Effector CD4-positive, alpha-beta T cell (primary cell): Measurements from ENCODE around the gene PTPRE.

Experiments
- DNase-seq: peaks from one replicate; pipeline ENCODE4 v3.0.0-alpha.2; 2020

The PTPRE gene

DNA sequence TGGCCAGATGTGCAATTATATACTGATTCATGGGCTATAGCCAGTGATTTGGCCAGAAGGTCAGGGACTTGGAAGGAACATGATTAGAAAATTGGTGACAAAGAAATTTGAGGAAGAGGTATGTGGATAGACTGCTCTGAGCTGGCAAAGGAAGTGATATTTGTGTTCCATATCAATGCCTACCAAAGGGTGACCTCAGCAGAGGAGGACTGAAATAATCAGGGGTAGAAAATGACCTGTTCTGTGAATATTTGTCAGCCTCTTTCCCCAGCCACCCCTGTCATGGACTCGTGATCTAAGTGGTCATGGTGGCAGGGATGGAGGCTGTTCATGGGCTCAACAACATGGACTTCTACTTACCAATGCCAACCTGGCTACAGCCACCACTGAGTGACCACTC is 47.0 kb downstream of the PTPRE start:
- no peak for DNase-seq

DNA sequence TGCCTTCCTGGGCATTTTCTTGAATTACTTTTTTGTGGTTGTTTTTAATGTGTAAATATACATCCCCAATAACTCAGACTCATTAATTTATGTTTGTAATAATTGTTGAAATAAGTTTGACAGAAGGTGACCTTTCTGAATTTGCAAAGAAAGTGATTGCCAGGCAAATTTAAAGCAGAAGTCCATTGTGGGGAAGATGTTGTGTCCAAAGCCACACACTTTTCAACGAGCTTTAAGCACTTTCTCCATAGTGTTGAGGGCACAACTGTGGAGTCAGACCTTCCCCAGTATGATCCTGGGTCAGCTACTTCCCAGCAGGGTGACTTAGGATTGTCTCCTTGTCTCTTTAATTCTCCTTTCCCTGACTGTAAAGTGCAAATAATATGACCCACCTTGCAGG is 52.5 kb downstream of the PTPRE start:
- no peak for DNase-seq

DNA sequence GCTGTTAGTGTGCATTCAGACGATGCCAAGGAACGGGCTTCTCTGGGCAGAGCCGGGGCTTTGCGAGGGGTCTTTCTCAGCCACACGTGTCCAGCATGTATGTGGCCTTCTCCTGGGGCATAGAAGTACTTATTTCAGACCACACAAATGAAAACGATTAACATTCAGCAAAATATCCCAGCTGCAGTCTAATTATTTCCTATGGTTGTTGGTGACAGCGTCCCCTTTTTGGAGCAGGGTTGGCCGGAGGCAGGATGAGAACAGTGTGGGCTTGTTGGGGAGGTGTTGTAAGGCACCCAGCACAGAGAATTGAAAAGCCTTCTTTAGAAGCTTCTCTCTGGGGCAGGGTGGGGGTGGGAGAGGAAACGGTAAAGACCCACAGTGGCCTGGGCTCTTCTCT is 54.2 kb downstream of the PTPRE start:
- DNase-seq, result no peak

DNA sequence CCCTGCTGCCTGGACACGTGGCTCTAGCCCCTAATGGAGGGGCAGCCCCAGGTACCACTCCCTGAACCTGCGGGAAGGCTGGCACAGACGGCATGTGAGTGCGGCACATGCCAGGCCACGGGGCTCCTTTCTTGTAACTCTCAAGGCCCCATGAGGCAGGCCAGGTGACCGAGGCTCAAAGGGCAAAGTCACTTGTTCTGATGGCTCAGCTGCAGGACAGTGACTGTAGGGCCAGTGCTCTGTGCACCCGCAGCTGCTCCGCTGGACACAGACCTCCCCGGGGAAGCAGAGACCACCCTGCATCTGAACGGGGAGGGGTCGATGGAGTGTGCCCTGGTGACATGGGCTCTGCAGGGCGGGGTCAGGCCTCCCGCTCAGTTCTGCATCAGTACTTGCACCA is 55.3 kb downstream of the PTPRE start:
- DNase-seq, result no peak

DNA sequence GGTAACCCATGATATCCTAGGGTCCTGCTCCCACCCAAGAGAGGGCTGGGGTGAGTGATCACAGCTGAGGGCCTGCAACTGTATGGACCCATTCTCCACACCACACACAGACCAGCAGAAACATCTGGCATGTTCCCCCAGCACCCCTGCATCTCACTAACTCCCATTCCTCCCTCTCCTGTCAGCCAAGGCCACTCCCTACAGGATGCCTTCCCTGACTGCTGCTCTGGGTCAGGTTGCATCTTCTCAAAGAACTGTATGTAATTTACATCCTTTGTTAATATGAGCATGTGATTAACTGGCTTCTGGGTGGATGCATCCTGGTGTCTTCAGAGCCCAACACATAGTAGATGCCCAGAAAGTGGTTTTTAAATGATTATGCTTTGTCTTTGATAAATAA is 56.2 kb downstream of the PTPRE start:
- DNase-seq, result no peak

DNA sequence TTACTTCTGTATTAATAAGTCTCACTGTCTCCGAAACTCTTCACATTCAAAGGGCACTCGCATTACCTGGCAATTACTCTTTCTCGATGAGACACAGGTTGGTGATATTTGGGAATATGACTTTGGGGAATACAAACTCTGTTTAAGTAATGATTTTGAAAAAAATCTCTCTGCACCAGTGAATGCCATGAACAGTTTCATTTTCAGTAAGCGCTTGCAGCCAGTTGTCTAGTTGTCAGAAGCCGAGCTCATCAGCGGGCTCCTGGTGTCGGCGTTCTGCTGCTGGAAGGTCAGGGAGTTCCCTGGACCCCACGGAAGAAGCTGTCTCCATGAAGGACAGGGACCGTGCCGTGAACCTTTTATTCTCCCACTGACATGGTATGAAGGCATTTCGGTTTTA is 57.7 kb downstream of the PTPRE start:
- no peak for DNase-seq

DNA sequence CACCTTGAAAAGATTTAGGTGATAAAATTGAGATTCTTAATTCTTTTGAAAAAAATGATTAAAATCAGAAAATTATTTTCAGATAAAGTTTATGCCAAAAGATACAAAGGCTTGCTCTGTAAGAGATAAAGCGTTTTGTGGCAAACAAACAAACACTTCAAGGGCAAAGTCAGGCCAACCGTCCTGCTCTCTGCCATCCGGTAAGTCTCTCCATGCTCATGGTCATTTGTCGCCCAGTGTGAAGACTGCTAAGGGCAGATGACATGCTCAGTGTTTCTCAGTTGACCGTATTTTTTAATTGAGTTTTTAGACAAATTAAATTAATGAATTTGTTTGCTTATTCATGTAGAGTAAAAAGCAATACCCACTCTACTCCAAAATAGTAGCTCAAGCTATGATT is 60.0 kb downstream of the PTPRE start:
- no peak for DNase-seq

DNA sequence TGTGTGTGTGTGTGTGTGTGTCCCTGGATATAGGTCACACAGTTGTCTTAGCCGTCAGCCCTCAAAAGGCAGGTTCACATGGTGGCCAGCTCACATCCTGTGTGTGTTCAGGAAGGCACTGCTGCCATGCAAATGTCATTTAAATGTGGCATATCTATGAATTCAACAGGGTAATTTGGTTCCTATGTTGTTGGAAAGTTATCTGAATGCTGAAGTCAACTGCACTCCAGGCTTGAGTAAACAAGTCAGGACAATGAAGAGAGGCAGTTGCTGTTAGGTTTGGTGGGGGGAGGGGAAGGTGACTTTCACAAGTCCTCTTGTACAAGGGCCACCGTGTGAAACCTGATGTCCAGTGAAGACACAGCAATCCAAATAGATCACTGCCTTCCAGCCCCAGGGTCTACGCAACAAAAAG is 61.1 kb downstream of the PTPRE start:
- DNase-seq, result no peak

DNA sequence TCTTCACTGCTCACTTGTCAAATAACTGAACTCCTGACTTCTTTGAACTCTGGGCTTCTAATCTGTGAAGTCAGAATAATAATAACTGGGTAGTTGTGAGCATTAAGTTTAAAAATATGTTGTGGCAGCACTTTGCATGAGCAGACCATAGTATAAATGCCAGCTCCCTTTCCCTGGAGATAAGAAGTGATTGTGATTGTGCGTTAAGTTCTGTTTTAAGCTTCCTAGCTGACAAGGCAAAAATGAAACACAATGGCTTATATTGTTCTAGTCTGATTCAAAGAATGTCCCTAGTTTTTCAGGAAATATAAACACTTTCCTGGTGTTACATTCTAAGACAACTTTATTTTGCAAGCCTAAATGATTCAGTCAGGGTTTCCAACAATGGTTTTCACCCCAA is 61.8 kb downstream of the PTPRE start:
- no peak for DNase-seq

DNA sequence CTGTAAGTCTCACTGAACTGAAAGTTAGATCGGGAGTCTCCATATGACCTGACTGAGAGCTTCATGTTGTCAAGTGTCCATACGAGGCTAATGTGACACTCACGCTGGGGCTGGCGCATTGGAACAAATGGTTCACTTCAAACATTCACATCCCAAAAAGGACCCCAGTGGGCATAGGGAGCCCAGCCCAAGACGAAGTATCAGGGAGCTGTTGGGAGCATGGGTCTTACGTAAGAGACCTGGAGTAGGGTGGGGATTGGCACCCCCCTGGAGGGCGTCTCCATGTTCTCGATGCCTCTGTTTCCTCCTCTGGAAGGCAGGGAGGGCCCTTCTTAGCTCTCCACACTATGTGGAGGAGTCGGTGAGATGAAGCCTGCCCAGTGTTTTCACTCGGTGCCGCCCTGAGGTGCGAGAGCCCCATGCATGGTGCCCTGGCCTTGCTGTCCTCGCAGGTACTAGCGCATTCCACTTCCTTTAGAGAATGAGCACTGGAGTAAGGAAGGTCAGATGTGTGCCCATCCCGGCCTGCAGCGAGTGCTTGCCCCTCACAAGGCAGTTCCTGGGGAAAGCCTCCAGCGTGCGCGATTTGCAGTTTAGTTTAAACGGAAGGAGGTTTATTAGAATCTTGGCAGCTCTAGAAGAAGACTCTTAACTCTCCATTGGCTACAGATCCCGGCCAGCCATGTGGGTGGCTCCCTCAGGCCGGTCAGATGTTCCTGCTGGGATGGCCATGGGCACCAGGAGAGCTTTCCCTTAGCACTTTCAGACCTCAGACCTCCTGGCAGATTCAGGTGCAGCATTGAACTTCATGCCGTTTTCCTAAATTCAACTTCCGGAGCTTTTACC is 64.4 kb downstream of the PTPRE start:
- DNase-seq, result no peak

DNA sequence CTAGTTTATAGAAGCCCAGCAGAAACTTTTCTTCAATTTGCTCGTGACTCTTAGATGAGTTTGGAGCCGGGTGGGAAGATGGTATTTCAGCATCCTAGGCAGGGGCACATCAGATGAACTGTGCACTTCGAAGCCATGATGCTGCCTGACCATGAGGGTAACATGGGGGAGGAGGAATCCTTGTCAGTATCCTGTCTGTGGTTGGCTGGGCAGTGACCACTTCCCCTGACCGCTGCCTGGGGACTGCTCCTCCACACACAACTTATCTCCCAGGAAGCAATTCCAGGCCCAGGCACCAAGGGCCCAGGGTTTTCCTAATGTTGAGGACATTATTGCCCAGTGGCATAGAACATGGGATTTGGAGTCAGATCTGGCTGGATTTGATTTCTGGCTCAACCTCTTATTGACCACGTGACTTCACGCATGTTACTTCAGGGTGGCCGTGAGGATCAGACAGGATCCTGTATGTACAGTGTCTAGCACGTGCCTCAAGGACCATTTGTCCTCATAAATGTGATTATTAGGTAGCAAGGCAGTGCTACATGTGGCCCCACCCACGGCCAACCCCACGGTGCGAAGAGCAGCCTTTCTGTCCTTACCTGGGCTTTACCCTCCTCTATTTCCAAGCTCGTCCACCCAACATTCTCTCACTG is 65.2 kb downstream of the PTPRE start:
- no peak for DNase-seq

DNA sequence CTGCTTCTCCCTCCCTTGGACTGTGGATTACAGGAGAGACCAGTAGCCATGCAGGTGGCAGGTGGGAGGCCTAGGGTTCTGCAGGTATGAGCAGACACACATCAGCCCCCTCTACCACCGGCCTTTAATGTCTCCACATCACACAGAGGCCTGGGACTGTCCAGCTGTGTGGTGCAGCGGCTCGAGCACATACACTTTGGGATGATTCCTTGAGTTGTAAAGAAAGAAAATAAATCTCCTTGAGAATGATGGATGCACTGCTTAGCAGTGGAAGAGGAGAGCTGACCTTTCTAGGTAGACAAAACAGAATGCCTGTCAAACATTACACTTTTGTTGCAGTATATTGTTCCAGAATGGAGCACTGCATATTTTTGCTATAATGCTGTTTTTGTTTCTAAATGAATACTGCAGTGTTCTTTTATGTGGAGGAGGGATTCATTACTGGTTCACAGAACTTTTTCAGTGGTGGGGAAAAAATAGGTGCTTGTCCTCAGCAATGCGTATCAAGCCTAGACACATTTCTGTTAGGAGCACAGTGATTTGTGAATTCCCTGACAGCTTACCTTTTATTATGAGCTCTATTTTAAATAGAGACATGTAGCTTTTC is 66.0 kb downstream of the PTPRE start:
- no peak for DNase-seq

DNA sequence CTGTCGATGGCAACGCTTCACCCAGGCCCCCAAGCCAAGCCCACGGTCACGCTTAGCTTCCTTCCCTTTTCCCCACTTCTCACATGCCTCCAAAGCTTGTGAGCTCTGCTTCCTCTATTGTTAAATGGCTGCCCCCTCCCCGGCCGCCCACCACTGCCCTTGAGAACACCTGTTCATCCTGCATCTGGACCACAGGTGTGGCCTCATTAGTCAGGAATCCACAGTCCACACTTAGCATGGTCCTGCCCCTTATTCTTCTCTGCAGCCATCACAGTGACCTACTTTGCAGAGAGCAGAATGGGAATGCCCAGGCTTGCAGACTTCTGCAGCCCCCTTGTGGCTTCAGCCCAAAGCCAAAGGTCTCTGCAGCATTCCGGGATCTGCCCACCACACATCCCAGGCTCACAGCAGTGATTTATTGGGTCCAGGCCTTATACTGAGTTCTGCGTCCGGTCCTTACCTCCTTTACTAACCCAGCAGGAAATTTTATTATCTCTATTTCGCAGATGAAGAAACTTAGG is 66.9 kb downstream of the PTPRE start:
- no peak for DNase-seq

DNA sequence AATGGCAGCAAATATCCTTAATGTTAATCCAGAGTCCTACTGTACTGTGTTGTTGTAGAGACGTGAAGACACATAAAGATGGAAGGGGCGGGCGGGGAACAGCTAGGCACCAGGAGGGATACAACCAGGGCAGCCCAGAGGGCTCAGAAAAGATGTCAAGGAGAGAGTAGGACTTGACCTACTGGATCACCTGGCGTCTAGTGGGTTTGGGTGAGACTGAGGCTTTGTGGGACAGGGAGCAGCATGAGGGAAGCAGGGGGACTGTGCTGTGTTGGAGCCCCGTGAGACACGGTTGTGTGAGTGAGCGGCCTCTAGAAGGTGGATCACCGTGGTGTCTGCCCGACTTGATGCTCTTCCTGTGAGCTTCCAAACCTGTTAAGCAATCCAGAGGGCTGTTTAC is 68.0 kb downstream of the PTPRE start:
- DNase-seq, result no peak

DNA sequence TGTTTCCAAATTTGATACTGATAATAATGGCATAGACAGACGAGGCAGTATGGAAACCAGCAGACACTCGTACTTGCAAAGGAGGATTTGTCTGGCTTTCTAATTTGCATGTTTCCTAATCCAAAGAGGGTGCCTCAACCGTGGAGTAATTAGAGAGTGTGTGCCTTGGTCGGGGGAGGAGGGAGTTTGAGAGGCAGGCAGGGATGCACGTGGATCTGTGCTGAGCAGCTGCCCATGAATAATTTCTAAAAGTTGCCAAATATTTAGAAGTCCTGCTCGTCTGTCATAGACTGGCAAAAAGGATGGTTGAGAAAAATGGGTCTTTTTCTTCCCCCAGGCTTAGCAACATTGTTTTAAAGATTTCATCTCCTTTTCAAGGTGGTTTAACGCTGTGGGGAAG is 69.4 kb downstream of the PTPRE start:
- no peak for DNase-seq

DNA sequence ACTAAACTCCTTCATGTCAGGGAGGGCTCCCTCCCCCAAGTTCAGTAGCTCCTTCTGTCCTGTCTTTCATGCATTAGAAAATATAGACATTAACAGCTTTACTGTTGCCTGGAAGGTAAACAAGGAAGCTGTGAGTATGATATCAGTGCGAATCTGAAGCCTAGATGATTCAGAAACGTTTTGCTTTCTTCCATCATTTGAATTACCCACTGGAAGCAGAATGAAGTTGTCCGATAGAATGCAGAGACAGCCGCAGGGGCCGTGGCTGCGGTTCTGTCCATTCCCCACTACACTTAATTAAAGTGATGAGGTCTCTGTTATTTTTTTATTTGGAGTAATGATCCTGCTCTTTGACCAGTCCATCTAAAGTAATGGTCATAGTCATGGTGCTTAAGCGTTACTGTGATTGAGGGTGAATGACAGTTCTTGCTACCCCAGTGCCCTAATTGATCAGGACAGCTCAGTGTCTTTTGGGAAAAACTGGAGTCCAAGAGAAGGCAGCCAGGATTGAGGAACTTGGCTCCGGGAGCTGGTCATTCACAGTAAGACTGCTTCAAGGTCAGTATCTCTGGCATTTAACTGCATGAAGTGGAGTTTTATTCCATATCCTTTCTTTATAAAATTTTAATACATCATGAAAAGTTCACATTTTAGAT is 69.9 kb downstream of the PTPRE start:
- DNase-seq, result no peak

DNA sequence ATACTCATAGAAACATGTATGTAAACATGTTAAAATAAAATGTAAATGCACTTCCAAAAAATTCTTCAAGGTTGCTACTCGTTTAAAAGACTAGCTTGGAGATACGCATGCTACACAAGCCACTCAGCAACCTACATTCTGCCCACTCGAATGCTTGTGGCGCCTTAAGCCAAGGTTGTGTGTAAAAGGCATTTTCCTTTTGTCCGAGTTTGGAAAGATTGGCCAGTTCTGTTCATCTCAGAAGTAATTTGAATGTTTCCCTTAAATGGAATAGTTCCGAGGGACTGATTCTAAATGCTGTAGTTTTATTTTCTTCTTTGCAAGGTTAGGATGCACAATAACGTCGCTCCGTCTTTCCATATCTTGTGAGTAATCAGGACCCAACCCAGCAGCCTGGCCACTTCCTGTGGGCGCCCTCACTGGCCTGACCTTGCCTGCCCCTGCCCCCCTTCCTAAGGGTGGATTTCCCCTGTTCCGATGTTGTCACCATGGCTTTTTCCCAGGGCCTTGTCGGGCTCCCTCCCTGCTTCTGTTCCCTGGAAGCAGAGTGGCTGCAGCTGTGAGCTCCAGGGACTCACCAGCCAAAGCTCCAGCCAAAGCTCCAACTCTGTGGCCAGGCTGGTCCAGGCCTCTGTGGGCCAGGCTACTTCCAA is 70.6 kb downstream of the PTPRE start:
- no peak for DNase-seq

DNA sequence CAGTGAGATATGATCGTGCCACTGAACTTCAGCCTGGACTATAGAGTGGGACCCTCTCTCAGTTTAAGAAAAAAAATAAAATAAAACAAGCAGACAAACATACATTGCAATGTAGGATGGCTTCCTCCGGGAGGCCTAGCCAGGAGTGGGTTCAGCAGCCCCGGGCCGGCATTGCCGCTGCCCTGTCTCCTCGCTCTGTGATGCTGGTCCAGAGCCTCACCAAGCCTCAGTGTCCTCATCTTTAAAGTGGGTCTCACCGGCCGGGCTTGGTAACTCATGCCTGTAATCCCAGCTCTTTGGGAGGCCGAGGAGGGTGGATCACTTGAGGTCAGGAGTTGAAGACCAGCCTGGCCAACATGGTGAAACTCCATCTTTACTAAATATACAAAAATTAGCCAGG is 71.6 kb downstream of the PTPRE start:
- DNase-seq, result no peak

DNA sequence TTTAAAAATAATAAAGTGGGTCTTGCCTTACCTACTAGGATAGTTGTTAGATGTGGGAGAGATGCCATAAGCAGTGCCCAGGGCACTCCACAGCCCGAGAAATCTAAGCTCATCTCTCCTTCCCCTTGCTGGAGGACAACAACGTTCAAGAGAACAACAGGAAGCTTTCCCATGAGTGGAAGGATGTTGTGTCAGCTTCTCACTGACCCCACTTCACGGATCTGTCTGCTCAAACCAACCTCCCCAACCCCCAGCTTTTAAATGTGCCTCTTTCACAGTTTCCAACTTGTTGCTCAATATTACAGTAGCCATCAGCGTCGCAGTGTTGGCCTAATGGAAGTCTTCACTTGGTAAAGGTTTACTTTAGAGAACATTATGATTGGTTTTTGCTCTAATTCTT is 72.1 kb downstream of the PTPRE start:
- DNase-seq, result no peak

DNA sequence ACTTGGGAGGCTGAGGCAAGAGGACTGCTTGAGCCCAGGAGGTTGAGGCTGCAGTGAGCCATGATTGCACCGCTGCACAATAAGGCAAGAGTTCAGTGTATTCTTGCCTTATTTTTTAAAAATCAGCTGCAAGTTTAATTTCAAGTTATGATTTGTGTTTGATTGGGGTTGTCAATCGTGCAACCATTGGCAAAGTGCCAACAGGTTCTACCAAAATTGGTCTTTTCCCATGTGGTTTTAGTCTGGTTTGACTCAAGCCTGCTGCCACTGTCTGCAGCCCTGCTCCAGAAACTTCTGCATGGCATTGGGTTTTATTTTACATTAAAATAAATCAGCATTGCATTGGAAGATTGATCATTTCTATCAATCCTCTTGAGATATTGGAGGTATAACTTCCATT is 72.7 kb downstream of the PTPRE start:
- no peak for DNase-seq

DNA sequence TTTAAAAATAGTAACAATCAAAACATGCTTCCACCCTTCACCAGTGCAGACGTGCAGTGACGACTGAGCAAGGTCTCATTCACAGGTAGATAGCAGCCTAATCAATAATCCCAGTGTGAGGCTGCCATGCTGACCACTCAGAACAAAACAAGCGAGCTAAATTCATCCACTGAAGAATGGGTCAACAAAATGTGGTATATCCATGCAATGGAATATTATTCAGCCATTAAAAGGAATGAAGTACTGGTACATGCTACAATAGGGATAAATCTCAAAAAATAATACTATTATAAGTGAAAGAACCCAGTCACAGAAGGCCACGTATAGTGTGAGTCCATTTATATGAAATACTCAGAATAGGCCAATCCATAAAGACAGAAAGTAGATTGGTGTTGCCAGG is 74.0 kb downstream of the PTPRE start:
- DNase-seq, result no peak

DNA sequence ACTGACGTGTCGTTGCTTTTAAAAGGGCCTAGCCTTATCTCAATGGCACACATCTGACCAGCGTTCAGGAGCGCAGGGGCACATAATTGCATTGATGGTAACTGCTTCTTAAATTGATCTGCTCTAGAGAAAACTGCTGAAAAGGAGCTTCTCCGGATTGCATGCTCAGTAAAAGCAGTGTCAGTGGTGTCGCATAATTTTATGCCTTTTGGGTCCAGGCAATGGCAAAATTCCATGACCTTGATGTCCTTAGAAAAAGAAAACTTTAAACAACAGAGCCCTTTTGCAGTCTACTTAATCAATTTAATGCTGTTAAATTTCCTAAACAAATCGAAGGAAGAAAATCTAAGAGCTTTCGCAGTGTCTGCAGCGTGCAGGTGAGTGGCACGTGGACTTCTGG is 75.7 kb downstream of the PTPRE start:
- no peak for DNase-seq
